Testis (tissue), 2 donors: Measurements from ENCODE around the gene ADRA2C.

ENCODE experiments used
- POLR2A ChIP-seq: fragments of 450-650 bp; IDR thresholded peaks from one replicate; pipeline ENCODE4 v1.6.1; 2017; ENCODE audit warnings: antibody characterized with exemption, mild to moderate bottlenecking, moderate library complexity
- TF ChIP-seq, protein P1 (sequence below), 3 experiments: fragments of 450-650 bp in 2 of 3; fragments of 200-600 bp in 1 of 3; sonication (generic) in 1 of 3; IDR thresholded peaks; one replicate each; pipeline ENCODE4 v1.5.1; 2016 to 2019; ENCODE audit warnings: antibody characterized with exemption in 3 of 3, mild to moderate bottlenecking in 2 of 3, moderate library complexity in 1 of 3

DNA sequence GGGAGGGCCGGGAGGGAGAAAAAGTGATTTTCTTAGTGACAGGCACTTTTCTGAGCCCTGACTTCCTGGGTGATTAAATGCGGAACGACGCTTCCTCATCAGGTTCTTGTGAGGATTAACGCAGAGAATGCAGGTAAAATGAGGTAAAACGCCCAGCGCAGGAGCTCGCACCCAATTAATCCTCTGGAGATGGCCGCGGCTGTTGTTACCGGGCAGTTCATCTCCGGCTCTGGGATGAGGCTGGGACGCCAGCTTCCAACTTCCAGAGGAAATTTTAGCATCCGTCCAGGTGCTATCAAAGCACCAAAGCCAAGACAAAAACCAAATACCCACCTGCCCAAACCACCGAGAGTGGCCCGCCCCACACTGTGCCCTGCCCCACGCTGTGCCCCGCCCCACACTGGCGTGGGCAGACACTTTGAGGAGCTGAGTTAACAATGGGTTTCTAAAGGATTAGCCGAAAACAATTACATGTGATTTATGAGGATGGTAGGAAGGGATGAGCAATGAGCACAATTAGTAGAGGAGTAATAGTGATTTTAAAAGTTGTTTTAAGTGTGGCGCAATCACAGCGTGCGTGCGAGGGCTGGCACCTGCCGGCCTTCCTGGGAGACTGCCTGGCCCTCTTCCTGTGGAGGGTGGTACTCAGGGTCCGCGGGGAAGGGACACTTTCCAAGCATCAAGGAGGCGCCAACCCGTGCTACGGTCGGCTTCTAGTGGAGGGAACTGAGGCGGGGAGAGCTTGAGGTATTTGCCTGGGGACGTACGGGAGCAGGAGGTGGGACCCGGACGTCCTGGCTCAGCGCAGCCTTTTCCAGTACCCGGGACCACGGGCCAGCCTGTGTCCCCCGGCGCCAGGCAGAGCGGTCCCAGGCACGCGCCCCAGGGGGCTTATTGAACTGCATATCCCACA is 41.6 kb upstream of the ADRA2C start:
- TF ChIP-seq, protein P1, sequence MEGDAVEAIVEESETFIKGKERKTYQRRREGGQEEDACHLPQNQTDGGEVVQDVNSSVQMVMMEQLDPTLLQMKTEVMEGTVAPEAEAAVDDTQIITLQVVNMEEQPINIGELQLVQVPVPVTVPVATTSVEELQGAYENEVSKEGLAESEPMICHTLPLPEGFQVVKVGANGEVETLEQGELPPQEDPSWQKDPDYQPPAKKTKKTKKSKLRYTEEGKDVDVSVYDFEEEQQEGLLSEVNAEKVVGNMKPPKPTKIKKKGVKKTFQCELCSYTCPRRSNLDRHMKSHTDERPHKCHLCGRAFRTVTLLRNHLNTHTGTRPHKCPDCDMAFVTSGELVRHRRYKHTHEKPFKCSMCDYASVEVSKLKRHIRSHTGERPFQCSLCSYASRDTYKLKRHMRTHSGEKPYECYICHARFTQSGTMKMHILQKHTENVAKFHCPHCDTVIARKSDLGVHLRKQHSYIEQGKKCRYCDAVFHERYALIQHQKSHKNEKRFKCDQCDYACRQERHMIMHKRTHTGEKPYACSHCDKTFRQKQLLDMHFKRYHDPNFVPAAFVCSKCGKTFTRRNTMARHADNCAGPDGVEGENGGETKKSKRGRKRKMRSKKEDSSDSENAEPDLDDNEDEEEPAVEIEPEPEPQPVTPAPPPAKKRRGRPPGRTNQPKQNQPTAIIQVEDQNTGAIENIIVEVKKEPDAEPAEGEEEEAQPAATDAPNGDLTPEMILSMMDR (IDR thresholded peaks at IDR 0.05): no peak
- TF ChIP-seq POLR2A: no peak
